ENCODE data around the gene XIRP2.
A peak's percentile ranks its signal among the peaks of the same experiment; 100 is the strongest.
"Not testable (repeated sequence)": the region's sequence is repeated elsewhere in the genome, so short reads cannot be mapped to it uniquely, and the experiment has no call there.

Gene XIRP2

GRCh38 chr2:167196461-167197252, 308.4 kb downstream of the XIRP2 start:
- peak; percentile 12 for DNase-seq (ENCODE audit: low read depth)

GRCh38 chr2:167198009-167198408, 309.7 kb downstream of the XIRP2 start:
- DNase-seq (ENCODE audit: low read depth) = no peak

DNA sequence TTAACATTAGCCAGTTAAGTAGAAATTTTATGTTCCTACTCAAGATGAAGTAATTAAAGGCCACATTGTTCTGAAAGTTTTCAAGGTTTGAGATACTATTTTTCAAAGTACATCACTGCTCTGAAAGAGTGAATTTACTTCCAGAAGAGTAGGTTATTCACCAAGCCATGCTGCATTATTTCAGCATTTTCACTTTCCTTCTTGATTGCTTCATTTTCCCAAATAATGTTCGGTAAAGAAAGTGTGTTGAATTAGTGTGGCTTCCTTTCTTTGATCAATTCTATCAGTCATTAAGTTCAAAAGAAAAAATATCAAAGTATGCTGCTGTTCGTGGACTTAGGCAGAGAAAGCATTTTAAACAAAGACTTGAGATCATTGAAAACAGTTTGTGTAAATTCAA, 310.3 kb downstream of the XIRP2 start:
- DNase-seq (ENCODE audit: low read depth) = no peak

DNA sequence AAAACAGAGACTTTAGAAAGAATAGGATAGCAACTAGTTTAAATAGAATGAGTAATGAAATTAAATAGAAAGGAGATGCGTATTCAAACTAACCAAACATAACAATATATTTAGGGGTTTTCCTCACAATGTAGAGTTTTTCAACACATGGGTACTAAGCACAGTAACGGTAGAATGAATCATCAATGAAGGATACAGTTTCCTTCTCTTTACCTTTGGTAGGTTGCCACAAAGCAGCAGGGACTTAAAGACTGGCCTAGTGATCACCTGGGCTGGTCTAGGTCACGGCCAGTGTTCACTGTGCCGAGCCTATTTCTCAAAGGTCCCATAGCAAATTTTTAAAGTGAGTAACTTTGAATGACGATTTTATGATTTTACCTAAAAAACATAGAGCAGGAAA, 311.7 kb downstream of the XIRP2 start:
- DNase-seq (ENCODE audit: low read depth) = no peak

DNA sequence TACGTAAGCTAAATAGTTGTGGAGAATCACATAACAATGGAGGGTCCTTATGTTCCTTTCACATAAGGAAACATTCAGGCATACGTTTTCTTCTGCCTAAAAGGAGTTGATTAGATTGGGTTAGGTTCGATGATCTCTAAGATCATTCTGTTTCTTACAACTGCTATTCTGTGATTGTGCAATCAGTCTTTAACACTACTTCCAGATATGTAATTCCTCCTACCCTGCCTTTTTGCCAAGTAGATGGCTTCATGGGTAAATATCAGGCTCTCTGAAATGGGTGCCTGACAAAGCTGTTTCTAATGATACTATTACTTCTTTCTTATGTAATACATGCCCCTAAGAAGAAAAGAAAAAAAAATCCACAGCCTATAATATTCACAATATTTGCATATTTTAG, 321.5 kb downstream of the XIRP2 start:
- peak; percentile 11 for DNase-seq (ENCODE audit: low read depth)

DNA sequence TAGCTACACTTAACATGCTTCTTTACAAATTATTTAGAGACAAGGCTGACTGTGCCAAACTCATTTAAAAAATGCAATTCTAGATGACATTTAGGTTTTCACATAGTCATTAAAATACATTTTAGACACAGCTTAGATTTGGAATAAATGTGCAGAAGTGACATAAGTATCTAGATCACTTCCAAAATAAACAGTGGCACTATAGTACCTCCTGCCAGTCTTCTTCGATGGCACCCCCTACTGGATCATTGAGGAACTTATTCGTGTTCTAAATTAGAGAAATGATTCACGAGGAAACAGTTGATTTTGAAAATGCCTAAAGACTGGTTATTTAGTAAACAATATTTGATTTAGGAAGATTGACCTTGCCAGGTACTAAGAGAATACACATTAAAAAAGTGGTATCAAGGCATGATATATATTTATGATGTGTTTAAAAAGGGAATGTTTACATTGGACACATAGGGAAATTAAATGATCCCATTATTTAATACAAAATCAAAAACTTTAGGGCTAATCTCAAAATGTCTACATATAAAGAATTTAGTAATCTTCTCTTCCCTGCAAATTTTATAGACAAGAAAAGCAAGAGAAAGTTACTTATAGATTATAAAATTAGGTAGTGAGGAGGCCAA, 323.9 kb downstream of the XIRP2 start:
- DNase-seq (ENCODE audit: low read depth) = peak; percentile 29

DNA sequence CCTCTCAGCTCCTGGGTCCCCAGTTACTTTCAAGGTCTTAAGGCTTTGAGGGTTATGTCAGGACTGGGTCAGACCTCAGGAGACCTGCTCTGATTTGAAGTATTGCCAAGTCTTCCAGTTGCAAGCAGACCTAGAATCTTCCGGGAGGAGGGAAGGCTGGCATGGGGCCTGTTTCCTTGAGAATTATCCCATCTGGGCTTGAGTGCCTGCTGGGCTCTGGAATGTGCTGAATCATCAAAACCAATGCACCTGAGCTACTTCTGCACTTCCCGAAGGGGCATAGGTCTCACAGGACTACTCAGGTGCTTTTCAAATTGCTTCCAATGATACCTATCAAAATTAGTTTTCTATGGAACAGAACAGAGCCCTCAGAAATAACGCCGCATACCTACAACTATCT, 327.3 kb downstream of the XIRP2 start:
- no peak for DNase-seq (ENCODE audit: low read depth)

GRCh38 chr2:167237478-167237877, 349.2 kb downstream of the XIRP2 start:
- no peak for DNase-seq (ENCODE audit: low read depth)

DNA sequence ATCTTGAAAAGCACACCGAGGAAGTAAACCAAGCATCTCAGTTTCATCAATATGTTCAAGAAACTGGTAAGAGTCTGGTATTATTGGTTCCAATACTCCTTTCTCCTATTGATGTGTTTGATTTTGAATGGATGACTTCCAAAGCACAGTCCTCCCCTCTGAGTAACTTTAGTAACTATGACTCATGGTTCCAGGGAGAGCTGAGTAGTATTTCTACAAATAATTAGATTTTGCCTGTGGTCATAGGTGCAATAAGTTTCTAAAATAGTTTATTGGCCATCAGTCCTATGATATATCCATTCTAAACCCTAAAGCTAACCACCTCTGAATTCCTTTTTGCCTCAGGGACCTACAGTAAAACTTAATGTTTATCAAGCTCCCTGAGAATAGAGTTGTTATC, 352.4 kb downstream of the XIRP2 start:
- DNase-seq (ENCODE audit: low read depth) = no peak

DNA sequence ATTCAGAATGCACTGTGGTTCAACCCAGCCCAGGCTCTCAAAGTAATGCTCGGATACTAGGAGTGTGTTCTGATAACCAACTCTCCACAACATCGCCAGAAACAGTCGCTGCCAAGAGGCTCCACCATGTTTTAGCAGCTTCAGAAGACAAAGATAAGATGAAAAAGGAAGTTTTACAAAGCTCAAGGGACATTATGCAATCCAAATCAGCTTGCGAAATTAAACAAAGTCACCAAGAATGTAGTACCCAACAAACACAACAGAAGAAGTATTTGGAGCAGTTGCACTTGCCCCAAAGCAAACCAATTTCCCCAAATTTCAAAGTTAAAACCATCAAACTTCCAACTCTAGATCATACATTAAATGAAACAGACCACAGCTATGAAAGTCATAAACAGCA, 360.9 kb downstream of the XIRP2 start:
- DNase-seq (ENCODE audit: low read depth) = no peak

DNA sequence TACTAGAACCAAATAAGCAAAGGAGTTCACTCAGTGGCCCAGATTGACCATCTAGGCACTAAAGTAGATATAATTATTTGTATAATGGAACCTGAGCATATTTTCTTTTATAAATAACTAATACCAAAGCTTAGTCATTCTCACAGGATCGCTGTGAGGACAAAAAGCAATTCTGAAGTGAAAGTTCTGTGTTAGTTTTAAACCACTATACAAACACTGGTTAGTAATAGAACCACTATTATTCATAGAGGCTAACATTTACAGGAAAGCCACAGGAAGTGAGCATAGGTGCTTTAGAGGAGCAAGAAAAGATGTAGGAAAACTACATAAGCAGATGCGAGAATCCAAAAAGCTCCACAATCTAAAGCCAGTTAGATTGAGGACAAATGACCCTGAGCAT, 364.7 kb downstream of the XIRP2 start:
- DNase-seq (ENCODE audit: low read depth) = no peak

GRCh38 chr2:167254721-167255120, 366.4 kb downstream of the XIRP2 start:
- no peak for DNase-seq (ENCODE audit: low read depth)

DNA sequence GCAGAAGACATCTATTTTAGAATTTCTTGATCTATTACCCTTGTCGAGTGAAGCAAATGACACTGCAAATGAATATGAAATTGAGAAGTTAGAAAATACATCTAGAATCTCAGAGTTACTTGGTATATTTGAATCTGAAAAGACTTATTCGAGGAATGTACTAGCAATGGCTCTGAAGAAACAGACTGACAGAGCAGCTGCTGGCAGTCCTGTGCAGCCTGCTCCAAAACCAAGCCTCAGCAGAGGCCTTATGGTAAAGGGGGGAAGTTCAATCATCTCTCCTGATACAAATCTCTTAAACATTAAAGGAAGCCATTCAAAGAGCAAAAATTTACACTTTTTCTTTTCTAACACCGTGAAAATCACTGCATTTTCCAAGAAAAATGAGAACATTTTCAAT, 370.4 kb downstream of the XIRP2 start:
- no peak for DNase-seq (ENCODE audit: low read depth)

GRCh38 chr2:167264380-167264779, 376.1 kb downstream of the XIRP2 start:
- DNase-seq (ENCODE audit: low read depth) = peak; percentile 9

- no peak for DNase-seq (ENCODE audit: low read depth)
Measured at GRCh38 chr2:167265004-167265403, 376.7 kb downstream of the XIRP2 start.

DNA sequence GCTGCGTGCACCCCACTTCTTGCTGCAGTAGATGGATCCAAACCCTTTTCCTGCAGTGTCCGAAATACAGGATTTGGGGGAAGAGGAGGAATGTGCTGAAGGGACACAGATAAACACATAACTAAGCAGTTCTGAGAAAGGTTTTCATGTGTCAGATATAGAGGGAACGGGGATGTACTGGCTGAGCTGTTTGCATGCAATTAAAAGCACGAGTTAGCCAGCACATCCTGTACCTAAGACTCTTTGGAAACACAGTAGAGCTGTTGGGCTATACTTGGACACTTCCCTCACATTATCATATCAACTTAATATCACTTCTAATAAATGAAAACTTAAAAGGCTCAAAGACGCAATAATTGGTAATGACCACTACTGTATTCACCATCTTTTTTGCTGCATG, 377.4 kb downstream of the XIRP2 start:
- DNase-seq (ENCODE audit: low read depth) = no peak

DNA sequence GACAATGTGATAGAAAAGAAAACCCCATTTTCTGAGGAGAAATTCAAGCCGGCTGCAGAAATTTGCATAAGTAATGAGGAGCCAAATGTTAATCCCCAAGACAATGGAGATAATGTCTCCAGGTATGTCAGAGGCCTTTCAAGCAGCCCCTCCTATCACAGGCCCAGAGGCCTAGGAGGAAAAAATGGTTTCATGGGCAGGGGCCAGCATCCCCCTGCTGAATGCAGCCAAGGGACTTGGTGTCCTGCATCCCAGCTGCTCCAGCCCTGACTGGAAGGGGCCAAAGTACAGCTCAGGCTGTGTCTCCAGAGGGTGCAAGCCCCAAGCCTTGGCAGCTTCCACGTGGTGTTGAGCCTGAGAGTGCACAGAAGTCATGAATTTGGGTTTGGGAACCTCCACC, 380.0 kb downstream of the XIRP2 start:
- not testable (repeated sequence) for DNase-seq (ENCODE audit: low read depth)

- peak; percentile 2 for DNase-seq (ENCODE audit: low read depth)
Measured at GRCh38 chr2:167271932-167272331, 383.7 kb downstream of the XIRP2 start.

GRCh38 chr2:167275046-167275445, 386.8 kb downstream of the XIRP2 start:
- no peak for DNase-seq (ENCODE audit: low read depth)

- no peak for DNase-seq (ENCODE audit: low read depth)
Measured at GRCh38 chr2:167279810-167280209, 391.5 kb downstream of the XIRP2 start.

DNA sequence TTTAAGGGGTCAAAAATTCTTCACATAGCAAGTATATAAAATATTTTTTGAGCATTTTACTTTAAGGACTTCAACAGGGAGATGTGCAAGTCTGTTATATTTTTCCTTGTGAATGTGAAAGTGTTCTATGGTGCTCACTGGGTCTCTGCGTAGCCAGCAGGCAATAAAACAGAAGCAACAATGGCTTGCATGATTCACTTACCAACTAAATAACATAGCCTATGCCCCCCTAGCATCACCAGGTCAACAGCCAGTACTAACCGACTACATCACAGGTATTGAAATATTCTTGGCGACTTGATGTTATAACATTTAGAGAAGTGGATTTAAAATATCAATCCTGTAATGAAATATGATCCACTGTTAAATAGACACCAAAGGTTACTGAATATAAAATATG, 398.9 kb downstream of the XIRP2 start:
- no peak for DNase-seq (ENCODE audit: low read depth)

GRCh38 chr2:167289651-167290410, 401.6 kb downstream of the XIRP2 start:
- no peak for DNase-seq (ENCODE audit: low read depth)
